HG03565 (cell line): Measurements from ENCODE around the gene SORCS2.

Experiments
- ATAC-seq: cut with Tn5 transposase; IDR thresholded peaks from one replicate; pipeline ENCODE4 v1.9.1; 2021; ENCODE audit warnings: mild to moderate bottlenecking, moderate library complexity; ENCODE audit not compliant: unreplicated experiment

SORCS2 gene

GRCh38 chr4:7333801-7334421 is 141.6 kb downstream of the SORCS2 start:
- no peak for ATAC-seq

GRCh38 chr4:7334521-7335275 is 142.4 kb downstream of the SORCS2 start:
- ATAC-seq: no peak

GRCh38 chr4:7335344-7336066 is 143.2 kb downstream of the SORCS2 start:
- no peak for ATAC-seq

GRCh38 chr4:7336067-7336569 is 143.8 kb downstream of the SORCS2 start:
- no peak for ATAC-seq

DNA sequence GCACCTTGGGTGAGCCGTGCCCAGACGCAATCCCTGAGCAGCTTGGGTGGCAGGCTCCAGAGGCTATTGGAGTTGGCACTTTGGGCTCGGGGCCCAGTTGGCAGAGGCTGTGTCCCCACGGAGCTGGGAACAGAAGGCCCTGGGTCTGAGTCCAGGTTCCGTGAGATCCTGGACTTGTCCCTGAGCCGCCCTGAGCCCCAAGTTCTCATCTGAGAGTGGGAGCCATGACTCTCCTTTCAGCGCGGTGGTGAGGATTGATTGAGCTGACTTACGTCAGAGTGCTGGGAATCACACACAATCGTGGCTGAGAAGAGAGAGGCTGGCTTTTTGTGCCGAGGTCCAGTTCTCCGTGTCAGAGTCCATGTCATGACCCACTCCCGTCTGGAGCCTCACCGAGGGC is 144.4 kb downstream of the SORCS2 start:
- no peak for ATAC-seq

DNA sequence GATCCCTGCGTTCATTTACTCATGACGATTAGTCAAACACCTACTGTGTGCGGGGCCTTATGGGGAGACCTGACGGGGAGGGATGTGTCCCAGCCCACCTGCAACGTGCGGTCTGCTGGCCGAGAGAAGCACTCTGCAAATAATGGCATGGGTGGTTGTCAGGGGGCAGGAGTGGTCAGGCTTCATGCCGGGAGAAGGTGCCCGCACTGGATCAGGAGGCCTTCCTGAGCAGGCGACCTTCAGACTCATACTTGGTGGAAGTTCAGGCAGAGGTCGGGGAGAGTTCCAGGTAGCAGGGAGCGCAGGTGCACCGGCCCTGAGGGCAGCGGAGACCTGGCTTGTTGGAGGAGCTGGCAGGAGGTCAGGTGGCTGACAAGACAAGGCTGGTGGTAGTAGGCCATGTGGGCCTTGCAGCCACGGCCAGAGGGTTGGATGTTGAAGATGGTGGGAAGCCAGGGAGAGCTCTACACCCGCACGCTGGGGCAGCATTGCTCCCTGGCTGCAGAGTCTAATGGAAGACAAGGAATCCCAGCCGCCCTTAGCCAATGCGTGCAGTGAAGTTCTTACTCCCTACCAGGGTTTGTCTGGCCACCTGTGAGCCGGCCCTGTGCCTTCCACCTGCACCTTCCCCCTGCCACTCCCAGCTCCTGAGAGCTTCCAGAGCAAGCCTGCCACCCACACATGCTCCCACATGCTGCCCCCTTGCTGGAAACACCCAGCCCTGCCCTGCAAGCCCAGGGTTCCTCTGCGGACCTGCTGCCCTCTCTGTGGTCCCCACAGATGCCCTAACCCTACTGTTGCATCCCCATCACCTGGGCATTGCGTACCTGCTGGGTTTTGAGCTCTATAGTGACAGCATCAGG is 145.1 kb downstream of the SORCS2 start:
- no peak for ATAC-seq

GRCh38 chr4:7338059-7338452 is 145.7 kb downstream of the SORCS2 start:
- ATAC-seq: no peak

DNA sequence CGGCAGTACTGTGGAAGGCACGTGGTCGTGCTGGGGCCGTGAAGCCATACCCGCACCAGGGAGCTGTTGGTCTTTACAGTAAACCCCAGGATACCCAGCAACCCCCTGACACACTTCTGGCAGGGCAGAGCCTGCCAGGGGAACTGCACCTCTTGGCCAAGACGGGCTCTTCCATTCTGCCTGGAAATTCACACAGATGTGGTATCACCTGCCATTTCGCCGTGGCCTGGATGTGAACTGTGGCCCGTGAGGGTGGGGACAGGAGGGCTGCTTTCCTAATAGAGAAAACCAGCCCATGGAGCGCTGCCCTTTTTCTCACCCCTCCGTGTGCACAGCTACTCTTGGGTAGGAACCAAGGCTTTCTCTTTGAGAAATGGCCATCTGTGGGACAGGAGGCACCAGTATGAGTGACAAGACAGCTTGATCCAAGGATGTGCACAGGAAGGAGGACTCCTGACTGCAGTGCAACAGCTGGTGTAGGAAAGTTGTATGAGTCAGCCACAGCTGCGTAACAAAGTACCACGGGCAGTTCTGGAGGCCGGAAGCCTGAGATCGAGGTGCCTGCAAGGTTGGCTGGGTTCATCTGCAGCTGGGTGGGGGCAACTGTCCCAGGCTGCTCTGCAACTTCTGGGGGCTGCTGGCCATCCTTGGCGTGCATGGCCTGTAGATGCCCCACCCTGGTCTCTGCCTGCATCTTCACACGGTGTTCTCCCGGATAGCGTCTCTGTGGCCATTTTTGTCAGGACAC is 146.7 kb downstream of the SORCS2 start:
- ATAC-seq: no peak

- no peak for ATAC-seq
These were observed 147.6 kb downstream of the SORCS2 start for GRCh38 chr4:7339751-7340552.

GRCh38 chr4:7340553-7341433 is 148.5 kb downstream of the SORCS2 start:
- ATAC-seq: no peak

GRCh38 chr4:7341491-7342222 is 149.3 kb downstream of the SORCS2 start:
- ATAC-seq: no peak

DNA sequence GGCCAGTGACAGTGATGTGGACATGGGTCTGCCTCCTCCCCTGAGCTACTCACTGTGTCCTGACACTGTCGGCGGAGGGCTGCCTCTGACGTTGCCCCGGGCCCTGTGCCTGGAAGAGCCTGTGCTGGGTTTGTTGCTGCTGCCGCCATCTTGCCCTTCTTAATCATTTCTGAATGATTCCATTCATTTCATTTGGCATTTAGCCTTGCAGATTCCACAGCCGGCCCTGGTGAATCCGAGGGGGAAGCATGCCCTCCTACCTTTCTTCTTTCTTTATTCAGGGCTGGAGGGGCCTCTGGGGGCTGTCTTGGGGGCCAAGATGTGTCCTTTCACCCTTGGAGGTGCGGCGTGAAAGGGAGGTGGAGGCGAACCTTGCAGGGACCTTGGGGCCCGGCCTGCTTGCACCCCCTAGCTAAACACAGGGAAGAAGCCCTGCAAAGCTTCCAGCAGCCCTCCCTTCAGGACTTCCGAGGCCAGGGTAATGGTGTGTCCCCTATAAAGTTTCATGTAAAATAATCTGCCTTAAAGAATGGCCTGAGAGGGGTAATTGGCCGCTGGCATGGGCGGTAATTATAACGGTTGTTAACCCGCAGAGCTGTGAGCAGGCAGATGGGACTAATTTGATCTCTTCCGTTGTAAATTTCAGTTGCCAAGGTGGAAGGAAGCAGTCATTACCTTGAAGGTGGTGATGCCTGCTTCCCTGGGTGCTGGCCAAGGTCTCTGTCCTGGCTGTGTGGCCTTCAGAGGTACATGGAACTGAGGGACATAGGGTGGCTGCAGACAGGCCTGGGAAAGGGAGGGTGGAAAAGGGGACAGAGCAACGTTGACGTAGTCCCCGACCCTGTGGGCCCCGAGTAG is 150.1 kb downstream of the SORCS2 start:
- no peak for ATAC-seq

DNA sequence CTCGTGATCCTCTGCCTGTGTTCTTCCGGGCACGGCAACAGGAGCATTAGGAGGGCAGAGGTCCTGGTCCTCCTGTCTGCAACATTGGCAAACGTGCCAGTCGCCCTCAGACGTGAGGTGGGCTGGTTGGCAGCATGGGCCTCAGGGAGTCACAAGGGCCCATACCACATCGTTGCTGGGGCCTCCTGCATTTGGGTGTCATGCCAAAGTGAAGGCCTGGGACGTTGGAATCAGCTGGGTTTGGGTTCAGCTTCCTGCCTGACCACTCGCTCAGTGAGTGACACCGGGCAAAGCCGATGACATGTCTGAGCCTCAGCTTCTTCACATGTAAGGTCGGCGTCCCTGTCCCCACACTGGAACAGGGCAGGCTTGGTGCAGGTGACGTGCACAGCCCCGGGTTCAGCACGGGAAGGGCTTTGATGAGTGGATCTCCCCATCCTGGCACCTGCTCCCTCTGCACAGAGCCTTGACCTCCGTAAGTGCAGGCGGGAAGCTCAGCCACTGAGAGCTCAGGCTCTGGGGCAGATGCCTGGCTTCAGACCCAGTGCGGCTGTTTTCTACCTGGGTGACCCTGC is 150.8 kb downstream of the SORCS2 start:
- ATAC-seq: no peak

DNA sequence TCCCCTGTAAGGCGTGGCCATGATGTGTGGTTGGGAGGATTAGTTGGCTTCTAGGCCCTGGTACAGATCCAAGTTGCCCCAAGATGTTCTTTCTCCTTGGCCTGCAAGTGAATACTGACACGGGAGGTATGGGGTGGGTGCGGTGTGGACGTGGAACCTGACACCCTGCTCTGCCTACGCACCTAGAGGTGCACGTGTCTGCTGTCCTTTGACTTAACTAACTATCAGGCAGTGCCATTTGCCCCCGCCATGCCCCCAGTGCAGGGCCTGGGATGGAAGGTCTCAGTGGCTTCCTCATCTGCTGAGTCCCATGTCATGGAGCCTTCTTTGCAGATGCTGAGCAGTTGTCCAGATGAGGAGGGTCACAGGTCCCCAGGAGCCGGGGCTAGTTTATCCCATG is 151.6 kb downstream of the SORCS2 start:
- no peak for ATAC-seq

DNA sequence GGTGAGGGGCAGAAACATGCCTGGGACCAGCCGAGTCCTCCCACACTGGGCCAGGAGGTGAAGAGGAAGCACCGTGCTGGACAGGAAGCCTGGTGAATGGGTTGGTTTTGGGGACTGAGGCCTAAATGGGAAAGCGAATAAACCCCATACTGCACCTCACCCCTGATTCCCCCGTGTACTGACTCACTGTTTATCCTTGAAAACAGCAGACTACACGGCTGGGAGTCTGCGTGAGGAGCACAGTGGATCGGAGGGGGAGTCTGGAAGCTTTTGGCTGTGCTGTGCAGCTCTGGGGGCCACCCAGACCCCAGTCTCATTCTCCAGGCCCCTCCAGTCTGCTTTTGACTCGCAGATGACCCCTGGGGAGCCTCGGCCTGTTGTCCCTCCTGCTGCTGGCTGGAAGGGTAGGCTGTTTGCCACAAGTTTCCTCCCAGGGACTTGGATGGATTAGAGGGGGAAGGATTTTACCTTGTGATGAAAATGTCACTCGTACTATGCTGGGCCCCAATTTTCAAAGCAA is 152.4 kb downstream of the SORCS2 start:
- no peak for ATAC-seq

DNA sequence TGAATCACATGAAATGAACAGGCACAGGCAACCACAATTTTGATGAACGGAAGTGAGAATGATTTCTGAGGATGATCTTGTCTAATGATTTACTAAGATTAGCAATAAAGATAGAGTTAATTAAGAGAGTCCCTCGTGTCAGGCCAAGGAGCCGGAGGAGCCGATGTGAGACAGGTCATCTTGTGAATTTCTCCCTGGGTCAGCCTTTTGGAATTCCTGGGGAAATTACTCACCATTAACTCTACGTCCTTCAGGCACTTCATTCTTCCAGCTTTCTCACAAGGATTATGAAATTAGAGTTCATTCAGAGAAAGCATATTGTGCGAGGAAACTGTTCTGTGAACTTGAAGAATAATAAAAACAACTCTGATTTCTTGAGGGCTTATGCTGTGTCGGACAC is 155.6 kb downstream of the SORCS2 start:
- ATAC-seq: no peak
